Loucy (cell line): ENCODE measurements around the gene MOSMO.

Source experiments
- H2AFZ ChIP-seq: fragments of 200-600 bp; sonication (generic); 2 replicates; pipeline ENCODE4 v1.6.0; 2016; ENCODE audit warnings: antibody characterized with exemption, mild to moderate bottlenecking, low read length, moderate library complexity
- H3F3A ChIP-seq: fragments of 200-600 bp; 2 replicates; pipeline ENCODE4 v1.6.0; 2016; ENCODE audit warnings: antibody characterized with exemption, low read depth, mild to moderate bottlenecking
- H3K27me3 ChIP-seq: fragments of 200-600 bp; sonication (generic); 2 replicates; pipeline ENCODE4 v1.6.1; 2014; ENCODE audit warnings: low read length, mild to moderate bottlenecking; ENCODE audit not compliant: insufficient read depth, poor library complexity, severe bottlenecking
- H3K36me3 ChIP-seq: fragments of 200-600 bp; sonication (generic); 2 replicates; pipeline ENCODE4 v1.6.1; 2016; ENCODE audit warnings: low read length; ENCODE audit not compliant: insufficient read depth
- H3K4me1 ChIP-seq: fragments of 200-600 bp; sonication (generic); 2 replicates; pipeline ENCODE4 v1.5.1; 2014; ENCODE audit warnings: low read length, mild to moderate bottlenecking; ENCODE audit not compliant: insufficient read depth, poor library complexity, severe bottlenecking
- H3K4me2 ChIP-seq: fragments of 200-600 bp; sonication (generic); 2 replicates; pipeline ENCODE4 v1.6.0; 2014; ENCODE audit warnings: antibody characterized with exemption, low read length, low read depth, mild to moderate bottlenecking; ENCODE audit not compliant: poor library complexity, severe bottlenecking
- H3K4me3 ChIP-seq: fragments of 200-600 bp; sonication (generic); 2 replicates; pipeline ENCODE4 v1.5.1; 2014; ENCODE audit warnings: low read length, mild to moderate bottlenecking, mixed read lengths; ENCODE audit not compliant: poor library complexity, severe bottlenecking
- H3K79me2 ChIP-seq: fragments of 200-600 bp; sonication (generic); 2 replicates; pipeline ENCODE4 v1.6.1; 2014; ENCODE audit warnings: low read length; ENCODE audit not compliant: insufficient read depth
- H3K9ac ChIP-seq: fragments of 200-600 bp; sonication (generic); 2 replicates; pipeline ENCODE4 v1.6.0; 2014; ENCODE audit warnings: mild to moderate bottlenecking, low read depth, low read length, moderate library complexity; ENCODE audit not compliant: poor library complexity, severe bottlenecking
- H3K9me2 ChIP-seq: fragments of 200-600 bp; sonication (generic); replicated peaks from 2 replicates; pipeline ENCODE4 v1.6.1; 2016; ENCODE audit warnings: low read depth, low read length, mixed read lengths
- H3K9me3 ChIP-seq: fragments of 200-600 bp; sonication (generic); 2 replicates; pipeline ENCODE4 v1.6.1; 2014; ENCODE audit warnings: mild to moderate bottlenecking, antibody characterized with exemption, low read length, low read depth; ENCODE audit not compliant: insufficient read depth
- H4K20me1 ChIP-seq: fragments of 200-600 bp; sonication (generic); 2 replicates; pipeline ENCODE4 v1.6.0; 2014; ENCODE audit warnings: antibody characterized with exemption, low read length, mild to moderate bottlenecking; ENCODE audit not compliant: insufficient read depth, poor library complexity, severe bottlenecking
- EZH2phosphoT487 ChIP-seq: fragments of 200-600 bp; IDR thresholded peaks from 2 replicates; pipeline ENCODE4 v1.6.1; 2018; ENCODE audit warnings: antibody characterized with exemption, mild to moderate bottlenecking, moderate library complexity, borderline replicate concordance
- TF ChIP-seq, protein P1 (sequence below): fragments of 200-600 bp; sonication (generic); conservative IDR thresholded peaks from 2 replicates; pipeline ENCODE4 v1.5.1; 2014; ENCODE audit warnings: mild to moderate bottlenecking, antibody characterized with exemption, low read length

The MOSMO gene

DNA sequence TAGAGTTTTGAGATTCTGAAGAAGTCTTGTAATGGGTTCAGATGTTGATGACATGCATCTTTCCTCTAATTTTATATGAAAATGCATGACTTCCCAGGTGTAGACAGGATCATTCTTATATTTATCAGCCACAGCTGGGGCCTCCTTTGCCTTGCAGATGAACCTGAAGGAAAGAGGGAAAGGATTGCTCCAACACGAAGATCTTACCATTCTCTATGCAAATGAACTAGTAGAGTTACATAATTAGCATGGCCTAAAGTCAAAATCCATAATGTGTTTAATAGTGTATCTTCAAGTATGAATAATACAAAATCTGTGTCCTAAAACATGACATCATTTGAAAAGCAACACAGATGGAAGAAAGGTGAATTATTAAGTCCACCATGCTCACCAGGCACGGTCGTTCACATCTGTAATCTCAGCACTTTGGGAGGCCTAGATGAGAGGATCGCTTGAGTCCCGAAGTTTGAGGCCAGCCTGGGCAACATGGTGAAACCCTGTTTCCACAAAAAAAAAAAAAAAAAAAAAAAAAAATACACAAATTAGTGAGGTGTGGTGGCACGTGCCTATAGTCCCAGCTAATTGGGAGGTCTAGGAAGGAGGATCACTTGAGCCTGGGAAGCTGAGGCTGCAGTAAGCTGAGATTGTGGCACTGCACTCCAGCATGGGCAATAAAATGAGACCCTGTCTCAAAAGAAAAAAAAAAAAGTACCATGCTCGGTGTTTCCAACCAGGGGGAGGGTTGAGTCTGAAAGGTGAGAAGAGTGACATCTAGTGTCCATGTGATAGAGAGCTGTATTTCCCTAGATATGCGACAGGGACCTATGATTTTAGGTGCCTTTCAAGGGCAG lies 90.7 kb downstream of the MOSMO start:
- Histone ChIP-seq H3K4me1 (no peaks in the 10 kb centered on the region), H3K9me3 (no peaks in the 10 kb centered on the region), H3F3A (no peaks in the 10 kb centered on the region), H3K9me2 (no peaks in the 10 kb centered on the region), H4K20me1 (no peaks in the 10 kb centered on the region), H3K27me3 (no peaks in the 10 kb centered on the region), H3K79me2 (no peaks in the 10 kb centered on the region), H3K4me2 (peak overlapping the region; percentile 16), H2AFZ (peak overlapping the region; percentile 61; the same call in 1 of the 2 replicates), H3K4me3 (no peak overlapping the region), H3K36me3 (no peaks in the 10 kb centered on the region), H3K9ac (no peak overlapping the region)
- no peak for TF ChIP-seq EZH2phosphoT487
- TF ChIP-seq, protein P1, sequence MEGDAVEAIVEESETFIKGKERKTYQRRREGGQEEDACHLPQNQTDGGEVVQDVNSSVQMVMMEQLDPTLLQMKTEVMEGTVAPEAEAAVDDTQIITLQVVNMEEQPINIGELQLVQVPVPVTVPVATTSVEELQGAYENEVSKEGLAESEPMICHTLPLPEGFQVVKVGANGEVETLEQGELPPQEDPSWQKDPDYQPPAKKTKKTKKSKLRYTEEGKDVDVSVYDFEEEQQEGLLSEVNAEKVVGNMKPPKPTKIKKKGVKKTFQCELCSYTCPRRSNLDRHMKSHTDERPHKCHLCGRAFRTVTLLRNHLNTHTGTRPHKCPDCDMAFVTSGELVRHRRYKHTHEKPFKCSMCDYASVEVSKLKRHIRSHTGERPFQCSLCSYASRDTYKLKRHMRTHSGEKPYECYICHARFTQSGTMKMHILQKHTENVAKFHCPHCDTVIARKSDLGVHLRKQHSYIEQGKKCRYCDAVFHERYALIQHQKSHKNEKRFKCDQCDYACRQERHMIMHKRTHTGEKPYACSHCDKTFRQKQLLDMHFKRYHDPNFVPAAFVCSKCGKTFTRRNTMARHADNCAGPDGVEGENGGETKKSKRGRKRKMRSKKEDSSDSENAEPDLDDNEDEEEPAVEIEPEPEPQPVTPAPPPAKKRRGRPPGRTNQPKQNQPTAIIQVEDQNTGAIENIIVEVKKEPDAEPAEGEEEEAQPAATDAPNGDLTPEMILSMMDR = peak; percentile 80

DNA sequence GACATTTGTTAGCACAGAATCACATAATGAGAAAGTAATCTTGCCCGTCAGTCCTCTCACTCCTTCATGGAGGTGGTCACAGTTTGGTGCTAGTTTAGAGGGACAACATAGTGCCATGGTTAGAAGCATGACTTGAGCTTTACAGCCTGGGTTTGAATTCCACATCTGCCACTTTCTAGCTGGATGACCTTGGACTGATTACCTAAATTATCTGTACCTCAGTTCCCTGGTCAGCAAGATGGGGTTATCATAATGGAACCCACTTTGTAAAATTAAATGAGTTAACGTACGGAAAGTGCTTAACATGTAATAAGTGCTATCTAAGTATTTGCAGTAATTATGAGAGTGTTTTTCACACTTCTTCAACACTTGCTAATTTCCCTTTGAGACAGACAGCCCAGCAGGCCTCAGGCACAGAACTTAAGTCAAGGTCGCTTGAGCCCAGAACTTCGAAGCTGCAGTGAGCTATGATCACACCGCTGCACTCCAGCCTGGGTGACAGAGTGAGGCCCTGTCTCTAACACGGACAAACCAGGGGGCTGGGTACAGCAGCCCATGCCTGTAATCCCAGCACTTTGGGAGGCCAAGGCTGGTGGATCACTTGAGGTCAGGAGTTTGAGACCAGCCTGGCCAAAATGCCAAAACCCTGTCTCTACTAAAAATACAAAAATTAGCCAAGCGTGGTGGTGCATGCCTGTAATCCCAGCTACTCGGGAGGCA lies 91.5 kb downstream of the MOSMO start:
- H3K4me3 ChIP-seq = no peak overlapping the region
- TF ChIP-seq EZH2phosphoT487 = no peak
- TF ChIP-seq, protein P1 = no peak
- no peaks in the 10 kb centered on the region for H3K4me1 ChIP-seq
- H3K79me2 ChIP-seq = no peaks in the 10 kb centered on the region
- no peaks in the 10 kb centered on the region for H3K9me2 ChIP-seq
- H3K27me3 ChIP-seq = no peaks in the 10 kb centered on the region
- no peaks in the 10 kb centered on the region for H3K9me3 ChIP-seq
- H3F3A ChIP-seq = no peaks in the 10 kb centered on the region
- no peaks in the 10 kb centered on the region for H4K20me1 ChIP-seq
- peak overlapping the region; percentile 61; the same call in 1 of the 2 replicates for H2AFZ ChIP-seq
- no peak overlapping the region for H3K9ac ChIP-seq
- no peak overlapping the region for H3K4me2 ChIP-seq
- no peaks in the 10 kb centered on the region for H3K36me3 ChIP-seq

DNA sequence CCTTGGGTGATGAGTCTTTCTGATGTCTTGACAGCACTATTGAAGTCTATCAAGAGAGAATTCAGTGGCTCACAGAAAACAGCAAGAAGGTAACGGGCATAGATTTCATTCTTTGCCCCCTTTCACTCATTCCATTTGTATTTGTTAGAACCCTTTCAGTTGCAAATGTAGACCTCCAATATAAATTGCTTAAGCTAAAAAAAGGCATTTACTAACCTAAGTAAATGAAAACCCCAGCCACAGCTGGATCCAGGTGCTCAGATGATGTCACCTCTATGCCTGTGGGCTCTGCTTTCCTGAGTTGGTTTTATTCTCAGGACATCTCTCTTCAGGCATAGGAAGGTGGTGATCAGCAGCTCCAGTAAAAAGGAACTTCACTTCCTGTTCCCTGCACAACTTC lies 95.5 kb downstream of the MOSMO start:
- no peaks in the 10 kb centered on the region for H3K27me3 ChIP-seq
- H3K9ac ChIP-seq = no peak overlapping the region
- H3K79me2 ChIP-seq = no peaks in the 10 kb centered on the region
- H3K9me3 ChIP-seq = no peaks in the 10 kb centered on the region
- no peak overlapping the region for H2AFZ ChIP-seq
- H4K20me1 ChIP-seq = no peaks in the 10 kb centered on the region
- no peaks in the 10 kb centered on the region for H3K9me2 ChIP-seq
- no peaks in the 10 kb centered on the region for H3F3A ChIP-seq
- TF ChIP-seq EZH2phosphoT487 = no peak
- TF ChIP-seq, protein P1 = no peak
- no peak overlapping the region for H3K4me3 ChIP-seq
- H3K4me1 ChIP-seq = peaks cover 2% of the 10 kb centered on the region
- H3K36me3 ChIP-seq = no peaks in the 10 kb centered on the region
- H3K4me2 ChIP-seq = no peak overlapping the region
